Measurements from ENCODE around the gene TMEM223. TPM values are rescaled to one million over a fixed set of nuclear protein-coding genes. Genes with fewer than 3 reads are reported as not detected.

Gene TMEM223
- total and polyA plus RNA-seq, 9 of the 15 experiments (the other 6 are each of a cell fraction or from before 2014, with no cell fraction given): 5.9 to 34.5 (median 19.6) TPM

- Histone ChIP-seq H3K27ac (ENCODE audit: extremely low read depth, low read depth, low read length) (no peak overlapping the region), H3K9ac (ENCODE audit: insufficient read depth in 1 of 2, low read depth in 2 of 2, low read length in 2 of 2) (no peak overlapping the region), H3K79me2 (ENCODE audit: control insufficient read depth, insufficient read depth, low read length) (peaks cover 22% of the 10 kb centered on the region), H4K20me1 (replicated peaks; ENCODE audit: control insufficient read depth, insufficient read depth, low read length) (no peaks in the 10 kb centered on the region), H3K9me1 (ENCODE audit: control insufficient read depth, insufficient read depth, low read length) (no peaks in the 10 kb centered on the region), H3K36me3 (ENCODE audit: control insufficient read depth, insufficient read depth, low read length) (peaks cover 6% of the 10 kb centered on the region), H3K27me3 (ENCODE audit: control insufficient read depth in 2 of 2, insufficient read depth in 2 of 2, low read length in 2 of 2) (no peaks in the 10 kb centered on the region), H2AFZ (ENCODE audit: low read depth, low read length) (peak overlapping the region; percentile 36; the same call in 1 of the 2 replicates), H3K4me1 (replicated peaks in 1 of 2; ENCODE audit: control insufficient read depth in 2 of 2, insufficient read depth in 2 of 2, low read length in 2 of 2) (peaks cover 19 to 27% of the 10 kb centered on the region in 2 experiments; a peak in 4 of 5 replicates), H3K9me3 (replicated peaks; ENCODE audit: control insufficient read depth, insufficient read depth, low read depth, low read length) (no peaks in the 10 kb centered on the region), H3K4me2 (ENCODE audit: insufficient read depth, low read length) (no peak overlapping the region), H3K4me3 (no peak overlapping the region)
- DNase-seq (ENCODE audit: extremely low read depth in 1 of 4, low spot score in 3 of 4): no peak
- intact Hi-C loops (cut with micrococcal nuclease) (no loop called here), in situ Hi-C loops (cut with MboI) (no loop called here)
- BruUV-seq (replicated peaks): no TSS peak
- no peak for FAIRE-seq
- TF ChIP-seq BACH1 (tag; IDR thresholded peaks at IDR 0.05) (no peak), CEBPB (tag; IDR thresholded peaks at IDR 0.05) (peak; percentile 57; the same call in 1 of the 2 replicates), GTF2B (IDR thresholded peaks at IDR 0.05; ENCODE audit: extremely low read depth, insufficient read length) (no peak), MYC (IDR thresholded peaks at IDR 0.05; ENCODE audit: low read depth, low read length) (no peak), MYC (CRISPR knock-in tag; IDR thresholded peaks at IDR 0.05; ENCODE audit: borderline replicate concordance, low read depth) (no peak)
- 64% methylated on average over 9 of the region's 9 CpGs for WGBS (ENCODE audit: insufficient coverage, low coverage, missing lambda C conversion rate)
- ChIA-PET POLR2A (interaction anchor here (0.5 to 1.8 kb wide), 7 partner anchors 10 to 110 kb away, joined by 3 to 7 read pairs (median 3); partner anchors contain the start of gene HNRNPUL2), CTCF (ENCODE audit: low intra/inter-chr PET ratio) (no interaction called here)
- ATAC-seq: no peak
Observed at GRCh38 chr11:62757846-62758788, 33.7 kb downstream of the TMEM223 start.

All from K562 (cell line).